Activated gamma-delta T cell (primary cell): ENCODE data around the gene TCEANC2.
"Not testable (repeated sequence)": the region's sequence is repeated elsewhere in the genome, so short reads cannot be mapped to it uniquely, and the experiment has no call there.

ENCODE experiments used
- DNase-seq: peaks from one replicate; lab custom pipeline; 2025; lab: John Stamatoyannopoulos, UW

Gene TCEANC2

GRCh38 chr1:54086754-54087153, 33.3 kb downstream of the TCEANC2 start:
- no peak for DNase-seq

- no peak for DNase-seq
Measured at GRCh38 chr1:54088385-54088784, 35.0 kb downstream of the TCEANC2 start.

GRCh38 chr1:54091666-54092065, 38.3 kb downstream of the TCEANC2 start:
- DNase-seq = no peak

GRCh38 chr1:54094001-54094729, 40.8 kb downstream of the TCEANC2 start:
- DNase-seq = no peak

GRCh38 chr1:54094730-54095105, 41.3 kb downstream of the TCEANC2 start:
- DNase-seq = not testable (repeated sequence)

GRCh38 chr1:54095546-54096226, 42.3 kb downstream of the TCEANC2 start:
- no peak for DNase-seq

- no peak for DNase-seq
Measured at GRCh38 chr1:54096227-54096876, 42.9 kb downstream of the TCEANC2 start.

GRCh38 chr1:54096877-54097240, 43.5 kb downstream of the TCEANC2 start:
- no peak for DNase-seq

- DNase-seq = no peak
Measured at GRCh38 chr1:54099061-54099610, 45.7 kb downstream of the TCEANC2 start.

GRCh38 chr1:54100500-54100899, 47.1 kb downstream of the TCEANC2 start:
- DNase-seq = no peak

- no peak for DNase-seq
Measured at GRCh38 chr1:54103414-54103813, 50.0 kb downstream of the TCEANC2 start.

- DNase-seq = not testable (repeated sequence)
Measured at GRCh38 chr1:54104613-54105012, 51.2 kb downstream of the TCEANC2 start.

- DNase-seq = no peak
Measured at GRCh38 chr1:54105080-54105479, 51.7 kb downstream of the TCEANC2 start.

- DNase-seq = no peak
Measured at GRCh38 chr1:54105736-54106269, 52.4 kb downstream of the TCEANC2 start.

GRCh38 chr1:54107131-54107530, 53.7 kb downstream of the TCEANC2 start:
- no peak for DNase-seq

GRCh38 chr1:54108156-54108555, 54.7 kb downstream of the TCEANC2 start:
- DNase-seq = no peak

- no peak for DNase-seq
Measured at GRCh38 chr1:54109129-54110090, 56.0 kb downstream of the TCEANC2 start.

- DNase-seq = no peak
Measured at GRCh38 chr1:54110996-54111395, 57.6 kb downstream of the TCEANC2 start.

- DNase-seq = no peak
Measured at GRCh38 chr1:54111624-54112023, 58.2 kb downstream of the TCEANC2 start.

- no peak for DNase-seq
Measured at GRCh38 chr1:54112027-54112426, 58.6 kb downstream of the TCEANC2 start.

- DNase-seq = no peak
Measured at GRCh38 chr1:54112705-54113368, 59.4 kb downstream of the TCEANC2 start.
